Mammary epithelial cell (primary cell): Measurements from ENCODE around the gene ZNF558.

Source experiments
- CTCF ChIP-seq, 2 donors: IDR thresholded peaks in 1 of 2; conservative IDR thresholded peaks in 1 of 2; 2 replicates each; pipeline ENCODE4 v1.5.1; 2011 to 2012; ENCODE audit warnings: inconsistent platforms in 2 of 2, low read length in 2 of 2, mild to moderate bottlenecking in 2 of 2, control low read depth in 1 of 2, low read depth in 1 of 2; ENCODE audit not compliant: insufficient read depth in 1 of 2; ENCODE audit errors: extremely low read depth in 1 of 2
- EZH2 ChIP-seq: IDR thresholded peaks from 2 replicates; pipeline ENCODE4 v1.6.1; 2012; ENCODE audit warnings: low read length, inconsistent platforms, borderline replicate concordance

- TF ChIP-seq CTCF (conservative IDR thresholded peaks at IDR 0.05 in 1 of 2, IDR thresholded peaks at IDR 0.05 in 1 of 2; ENCODE audit: extremely low read depth in 1 of 2, insufficient read depth in 1 of 2, low read depth in 1 of 2, low read length in 2 of 2) (no peak), EZH2 (no peak)
These were observed 34.2 kb upstream of the ZNF558 start for GRCh38 chr19:8866344-8866743.
